ENCODE results near the gene MYH10.

MYH10 gene

GRCh38 chr17:8473451-8474192 is 156.9 kb downstream of the MYH10 start:
- no peak for DNase-seq (ENCODE audit: low read depth in 2 of 2)

GRCh38 chr17:8472663-8473062 is 157.9 kb downstream of the MYH10 start:
- DNase-seq (ENCODE audit: low read depth in 2 of 2): no peak

DNA sequence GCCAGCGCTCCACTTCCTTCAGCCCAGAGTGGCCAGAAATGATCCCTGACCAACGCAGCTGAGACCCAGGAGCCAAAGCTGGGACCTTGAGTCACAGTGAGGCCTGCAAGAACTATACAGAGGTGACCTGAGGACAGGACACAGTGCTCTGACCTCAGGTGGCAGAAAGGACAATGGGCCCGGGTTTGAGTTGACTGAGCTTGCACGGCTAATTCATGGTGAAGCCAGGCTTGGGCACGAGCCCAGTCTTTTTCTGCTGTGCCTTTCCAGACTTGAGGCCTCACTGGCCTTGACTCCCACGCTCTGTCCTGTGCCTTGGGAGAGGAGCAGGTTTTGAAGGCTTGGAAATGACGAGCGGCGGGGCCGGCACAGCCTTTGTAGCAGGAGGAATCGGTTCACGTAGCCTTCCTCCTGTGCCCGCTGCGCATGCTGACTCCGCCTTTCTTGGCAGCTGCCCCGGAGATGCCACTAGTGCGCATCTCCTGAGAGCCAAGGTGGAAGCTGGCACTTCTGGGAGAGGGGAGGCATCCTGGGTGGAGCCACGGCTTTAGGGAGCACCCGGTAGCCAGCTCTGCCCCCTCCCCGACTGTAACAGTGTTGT is 160.0 kb downstream of the MYH10 start:
- DNase-seq (ENCODE audit: low read depth in 2 of 2): no peak

DNA sequence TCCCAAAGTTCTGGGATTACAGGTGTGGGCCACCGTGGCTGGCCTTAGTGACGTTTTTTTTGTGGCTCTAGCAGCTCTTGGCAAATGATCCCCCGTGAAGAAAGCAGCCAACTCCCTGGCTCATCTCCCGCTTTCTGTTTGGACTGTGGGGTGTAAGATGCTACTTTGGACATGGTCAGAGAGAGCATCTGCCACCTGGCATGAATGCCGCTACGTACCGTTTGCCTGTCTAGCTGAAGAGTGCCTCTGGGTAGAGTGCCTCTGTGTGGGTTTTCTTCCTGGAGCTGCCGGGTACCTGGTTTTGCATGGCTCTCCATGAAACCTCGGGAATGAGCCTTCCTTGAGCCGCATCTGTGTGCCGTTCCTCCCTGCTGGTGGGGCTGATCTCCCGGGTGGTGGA is 160.6 kb downstream of the MYH10 start:
- no peak for DNase-seq (ENCODE audit: low read depth in 2 of 2)

DNA sequence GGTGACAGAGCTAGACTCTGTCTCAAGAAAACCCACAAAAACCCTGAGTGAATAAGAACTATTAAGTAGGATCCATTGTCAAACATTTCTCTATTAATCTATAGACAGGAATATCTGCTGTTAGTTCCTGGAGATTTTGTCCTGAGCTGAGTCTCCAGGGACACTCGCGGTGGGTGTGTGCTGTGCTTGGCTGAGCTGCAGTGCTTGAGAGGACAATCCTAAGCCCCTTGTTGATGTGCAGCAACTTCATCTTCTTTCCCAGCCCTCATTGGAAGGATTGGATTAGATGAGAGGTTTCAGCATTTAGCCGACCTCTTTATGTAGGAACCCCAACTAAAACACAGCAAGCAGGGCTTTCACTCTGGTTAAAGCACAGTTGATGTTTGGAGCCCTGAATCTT is 161.5 kb downstream of the MYH10 start:
- no peak for DNase-seq (ENCODE audit: low read depth in 2 of 2)

GRCh38 chr17:8468127-8468526 is 162.4 kb downstream of the MYH10 start:
- DNase-seq (ENCODE audit: low read depth in 2 of 2): no peak

DNA sequence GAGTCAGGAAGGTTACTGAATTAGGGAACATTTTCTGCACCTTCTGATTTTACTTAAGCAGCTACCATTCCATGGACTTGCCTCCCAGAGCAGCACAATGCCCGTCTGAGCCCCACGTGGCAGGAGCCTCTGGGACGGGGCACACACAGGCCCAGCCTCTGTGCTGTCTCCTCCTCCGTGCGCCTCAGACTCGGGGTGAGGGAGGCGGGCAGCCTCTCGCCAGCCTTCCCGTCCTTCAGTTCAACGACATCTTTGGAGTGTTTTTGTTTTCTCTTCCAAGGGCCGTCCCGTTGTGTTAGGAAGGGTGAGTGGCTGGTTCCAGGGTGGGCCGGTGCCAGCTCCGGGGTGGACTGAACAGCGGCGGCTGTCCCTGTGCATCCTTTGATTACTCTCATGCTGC is 163.0 kb downstream of the MYH10 start:
- no peak for DNase-seq (ENCODE audit: low read depth in 2 of 2)

- DNase-seq (ENCODE audit: low read depth in 2 of 2): no peak
These were observed 163.7 kb downstream of the MYH10 start for GRCh38 chr17:8466873-8467272.

DNA sequence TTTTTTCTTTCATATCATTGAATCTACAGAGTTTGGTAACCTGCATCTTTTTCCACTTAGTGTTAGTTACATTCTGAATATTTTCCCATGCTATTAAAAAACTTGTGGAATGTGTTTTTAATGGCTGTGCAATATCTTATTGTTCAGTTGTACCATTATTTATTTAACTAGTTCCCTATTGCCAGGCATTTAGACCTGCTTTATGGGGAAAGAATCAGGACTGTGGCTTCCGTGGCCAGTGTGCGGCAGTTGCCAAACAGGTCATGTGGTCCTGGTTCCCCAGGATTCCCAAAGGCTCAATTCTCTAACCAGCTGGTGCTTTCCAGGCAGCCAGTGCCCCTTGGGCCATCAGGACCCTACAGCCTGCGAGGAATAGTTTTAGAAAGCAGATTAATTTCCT is 164.1 kb downstream of the MYH10 start:
- no peak for DNase-seq (ENCODE audit: low read depth in 2 of 2)

GRCh38 chr17:8465759-8466158 is 164.8 kb downstream of the MYH10 start:
- no peak for DNase-seq (ENCODE audit: low read depth in 2 of 2)

DNA sequence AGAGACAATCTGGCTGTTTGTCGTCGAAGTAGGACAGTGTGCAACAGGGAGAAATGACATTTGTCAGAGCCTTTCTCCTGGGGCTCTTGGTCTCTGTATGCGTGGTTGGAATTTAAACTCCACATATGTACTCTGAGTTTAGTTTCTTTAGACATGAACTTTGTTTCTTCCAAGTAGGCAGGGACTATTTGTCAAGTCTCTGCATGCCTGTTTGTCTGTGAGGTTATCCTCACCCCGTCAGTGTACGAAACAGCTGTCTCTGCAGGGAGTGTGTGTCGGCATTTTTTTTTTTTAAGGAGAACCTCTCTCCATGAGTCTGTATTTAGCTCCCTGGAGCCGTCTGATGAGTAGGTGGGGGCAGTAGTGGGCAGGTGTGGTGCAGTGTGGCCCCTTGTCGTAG is 165.2 kb downstream of the MYH10 start:
- no peak for DNase-seq (ENCODE audit: low read depth in 2 of 2)

- no peak for DNase-seq (ENCODE audit: low read depth in 2 of 2)
These were observed 165.6 kb downstream of the MYH10 start for GRCh38 chr17:8464941-8465340.

GRCh38 chr17:8463099-8463498 is 167.4 kb downstream of the MYH10 start:
- DNase-seq (ENCODE audit: low read depth in 2 of 2): no peak

DNA sequence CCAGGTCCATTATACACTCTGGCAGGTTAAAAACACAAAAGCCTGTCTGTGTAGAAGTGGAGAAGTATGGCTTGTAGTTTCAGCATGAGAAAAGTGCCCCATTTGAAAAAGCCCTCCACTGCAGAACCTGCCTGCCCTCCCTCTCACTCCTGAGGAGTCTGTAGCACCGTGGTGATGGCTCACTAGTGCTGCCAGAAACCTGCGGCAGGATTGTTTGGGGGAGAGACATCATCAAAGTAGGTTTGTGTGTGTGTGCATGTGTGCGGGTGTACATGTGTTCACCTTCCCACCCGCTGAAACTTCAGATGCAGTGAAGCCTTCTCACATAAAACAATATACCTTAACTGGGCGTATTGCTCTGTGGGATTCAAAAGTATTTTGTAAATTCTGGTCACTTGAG is 168.0 kb downstream of the MYH10 start:
- DNase-seq (ENCODE audit: low read depth in 2 of 2): no peak

DNA sequence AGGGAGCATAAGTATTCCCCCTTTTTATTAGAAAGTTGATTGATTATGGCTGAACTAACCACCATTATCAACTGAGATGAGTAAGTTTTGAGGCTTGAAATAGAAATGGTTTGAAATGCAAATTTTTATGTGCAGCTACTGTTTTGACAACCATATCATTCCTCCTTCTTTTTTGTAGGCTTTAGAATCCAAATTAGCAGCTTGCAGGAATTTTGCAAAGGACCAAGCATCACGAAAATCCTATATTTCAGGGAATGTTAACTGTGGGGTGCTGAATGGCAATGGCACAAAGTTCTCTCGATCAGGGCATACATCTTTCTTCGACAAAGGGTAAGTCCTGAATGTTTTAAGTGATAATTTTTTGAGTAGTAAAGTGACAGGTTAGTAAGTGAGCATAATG is 170.7 kb downstream of the MYH10 start:
- no peak for DNase-seq (ENCODE audit: low read depth in 2 of 2)

- no peak for DNase-seq (ENCODE audit: low read depth in 2 of 2)
These were observed 171.4 kb downstream of the MYH10 start for GRCh38 chr17:8459107-8459506.

- no peak for DNase-seq (ENCODE audit: low read depth in 2 of 2)
These were observed 172.4 kb downstream of the MYH10 start for GRCh38 chr17:8458128-8458527.

DNA sequence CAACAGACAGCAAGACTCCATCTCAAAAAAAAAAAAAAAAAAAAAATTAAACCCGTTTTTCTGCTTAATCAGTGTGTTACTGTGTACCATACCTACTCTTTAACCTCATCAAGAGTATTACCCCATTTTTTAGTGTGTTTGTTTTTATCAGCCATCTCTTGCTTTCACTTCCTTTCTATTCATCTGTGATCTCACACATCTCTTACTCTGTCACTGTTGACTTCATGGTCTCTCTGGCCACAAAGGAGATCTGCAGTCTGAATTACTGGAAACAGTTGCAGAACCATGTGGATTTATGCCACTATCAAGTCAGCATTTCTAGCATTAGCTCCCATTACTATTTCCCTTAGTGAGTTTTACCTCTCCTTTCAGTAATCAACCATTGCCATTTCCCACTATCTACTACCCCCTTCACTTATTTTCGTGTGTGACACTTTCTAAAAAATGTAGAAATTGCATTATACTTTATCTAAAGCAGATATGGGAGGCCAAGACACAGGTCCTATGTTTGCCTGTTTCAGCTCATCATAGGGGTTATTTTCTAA is 174.8 kb downstream of the MYH10 start:
- DNase-seq (ENCODE audit: low read depth in 2 of 2): no peak

GRCh38 chr17:8453326-8453725 is 177.2 kb downstream of the MYH10 start:
- no peak for DNase-seq (ENCODE audit: low read depth in 2 of 2)

DNA sequence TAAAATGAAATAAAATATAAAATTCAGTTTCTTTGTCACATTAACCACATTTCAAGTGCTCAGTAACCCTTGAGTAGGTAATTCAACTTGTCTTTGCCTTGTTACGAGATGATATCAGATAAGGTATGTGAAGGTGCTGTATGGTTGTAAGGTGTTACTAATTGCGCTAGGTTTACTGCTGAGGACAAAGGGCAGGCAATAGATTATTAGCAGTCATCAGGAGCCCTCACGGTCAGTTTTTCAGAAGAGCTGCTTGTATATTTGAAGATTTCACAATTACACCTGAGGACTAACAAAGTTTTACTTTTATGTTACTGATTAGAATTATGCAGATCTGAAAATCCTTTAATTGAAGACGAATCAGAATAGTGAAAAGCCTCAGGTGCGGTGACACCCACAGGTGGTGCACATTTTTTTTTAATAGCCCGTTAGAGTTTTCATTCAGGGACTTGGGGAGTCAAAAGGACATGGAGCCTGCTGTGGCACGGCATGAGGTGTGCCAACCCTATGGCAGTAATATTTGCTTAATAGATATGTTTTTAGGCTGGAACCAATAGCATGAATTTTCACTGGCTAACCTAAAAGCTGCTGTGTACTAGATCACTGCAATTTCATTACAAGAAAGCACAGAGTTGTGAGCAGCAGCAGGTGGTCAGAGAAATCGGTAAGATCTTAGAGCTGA is 178.5 kb downstream of the MYH10 start:
- DNase-seq (ENCODE audit: low read depth in 2 of 2): no peak

DNA sequence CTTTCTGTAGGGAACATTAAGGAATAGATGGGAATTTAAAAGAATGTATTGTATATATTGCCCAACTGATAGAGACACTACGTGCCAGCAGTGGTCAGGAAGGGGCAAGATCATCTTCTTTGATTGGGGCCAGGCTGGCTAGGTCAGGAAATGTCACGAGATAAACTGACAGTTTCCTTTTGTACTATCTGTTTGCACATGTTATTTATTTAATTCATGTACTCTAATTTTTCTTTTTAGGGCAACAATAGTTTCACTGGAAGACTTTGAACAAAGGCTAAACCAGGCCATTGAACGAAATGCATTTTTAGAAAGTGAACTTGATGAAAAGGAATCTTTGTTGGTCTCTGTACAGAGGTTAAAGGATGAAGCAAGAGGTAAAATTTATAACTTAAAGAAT is 182.2 kb downstream of the MYH10 start:
- no peak for DNase-seq (ENCODE audit: low read depth in 2 of 2)

DNA sequence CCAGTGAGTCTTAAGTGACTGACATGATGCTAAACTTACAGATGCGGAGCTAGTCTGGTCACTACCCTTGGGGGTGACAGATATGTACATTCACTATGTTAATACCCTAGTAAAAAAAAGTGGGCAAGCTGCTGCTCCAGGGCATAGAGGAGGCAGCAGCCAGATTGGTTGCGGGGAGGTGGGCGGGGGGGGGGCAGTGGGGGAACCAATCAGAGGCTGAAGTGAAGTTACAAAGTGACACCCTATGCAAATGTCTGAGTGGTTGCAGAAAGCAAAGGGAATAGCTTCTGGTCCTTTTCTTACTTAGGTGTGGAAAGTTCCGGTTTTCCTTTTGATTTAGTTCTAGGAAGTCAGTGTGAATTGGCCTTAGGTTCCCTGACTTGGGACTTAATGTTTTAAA is 182.7 kb downstream of the MYH10 start:
- no peak for DNase-seq (ENCODE audit: low read depth in 2 of 2)

DNA sequence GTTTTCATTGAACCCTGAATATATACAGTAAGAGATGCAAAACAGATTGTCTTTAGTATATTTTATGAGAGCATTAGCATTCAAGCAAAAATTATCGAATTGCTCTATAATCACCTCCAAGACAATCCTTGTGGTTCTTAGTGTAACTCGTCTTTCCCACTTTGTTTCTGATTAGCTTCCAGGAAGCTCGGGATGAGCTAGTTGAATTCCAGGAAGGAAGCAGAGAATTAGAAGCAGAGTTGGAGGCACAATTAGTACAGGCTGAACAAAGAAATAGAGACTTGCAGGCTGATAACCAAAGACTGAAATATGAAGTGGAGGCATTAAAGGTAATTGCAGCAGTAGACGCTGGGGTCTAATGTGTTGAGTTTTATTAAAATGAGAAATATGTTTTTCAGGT is 185.0 kb downstream of the MYH10 start:
- DNase-seq (ENCODE audit: low read depth in 2 of 2): no peak
